ENCODE data around the gene SSR3. TPM values are rescaled to one million over a fixed set of nuclear protein-coding genes. Genes with fewer than 3 reads are reported as not detected.

Gene SSR3
- total and polyA plus RNA-seq, 2 of the 13 experiments (the other 11 are each of a cell fraction or from before 2014, with no cell fraction given): 229 to 325 TPM

- Histone ChIP-seq H3K27ac (ENCODE audit: extremely low read length, insufficient read depth, low read length) (no peak overlapping the region), H3K9me3 (ENCODE audit: low read length) (no peaks in the 10 kb centered on the region), H3K4me2 (ENCODE audit: low read depth, low read length) (no peak overlapping the region), H3K27me3 (ENCODE audit: control insufficient read depth in 1 of 2, insufficient read depth in 2 of 2, low read length in 2 of 2) (no peaks in the 10 kb centered on the region), H3K36me3 (replicated peaks in 1 of 2; ENCODE audit: control insufficient read depth in 1 of 2, insufficient read depth in 2 of 2, low read length in 2 of 2) (peaks cover 13 to 72% of the 10 kb centered on the region in 2 experiments), H4K20me1 (ENCODE audit: insufficient read depth, low read length) (peaks cover 5% of the 10 kb centered on the region; the same call in 1 of the 2 replicates), H3K79me2 (ENCODE audit: insufficient read depth, low read length) (peaks cover 29% of the 10 kb centered on the region), H3K4me3 (replicated peaks in 1 of 3; ENCODE audit: insufficient read depth in 1 of 3, low read depth in 2 of 3, low read length in 3 of 3) (no peak overlapping the region), H2AFZ (ENCODE audit: low read length) (no peak overlapping the region), H3K4me1 (ENCODE audit: insufficient read depth, low read length) (peaks cover 37% of the 10 kb centered on the region), H3K9ac (ENCODE audit: insufficient read depth, low read depth, low read length) (no peak overlapping the region)
- 100% methylated on average over 2 of the region's 2 CpGs for WGBS (ENCODE audit: low lambda C conversion rate)
- no TSS peak for BruUV-seq (replicated peaks)
- ATAC-seq (no peak), FAIRE-seq (no peak), DNase-seq (ENCODE audit: low spot score) (no peak)
- ChIA-PET CTCF (ENCODE audit: low intra/inter-chr PET ratio, low total read pairs) (no interaction called here), POLR2A (interaction anchor here (1.6 kb wide), 1 partner anchor 11 kb away, joined by 5 read pairs; the partner anchor contains the start of gene SSR3)
- intact Hi-C loops (cut with micrococcal nuclease; ENCODE audit: unreplicated experiment) (no loop called here), in situ Hi-C loops (cut with HindIII; ENCODE audit: extremely low pct_ligation_motif_present, low pct_unique_long_range_greater_than_20kb) (loop anchor here (10.0 kb wide), 1 partner anchor 592 kb away; no protein-coding TSS in a partner anchor)
- no peak for TF ChIP-seq PATZ1 (CRISPR knock-in tag; IDR thresholded peaks at IDR 0.05)
- TF ChIP-seq HIVEP1 (CRISPR knock-in tag; IDR thresholded peaks at IDR 0.05): no peak
- no peak for TF ChIP-seq GZF1 (CRISPR knock-in tag; IDR thresholded peaks at IDR 0.05)
- TF ChIP-seq SRF (IDR thresholded peaks at IDR 0.05; ENCODE audit: low read depth, low read length): no peak
- no peak for TF ChIP-seq FOXJ3 (CRISPR knock-in tag; IDR thresholded peaks at IDR 0.05; ENCODE audit: borderline replicate concordance)
- no peak for TF ChIP-seq FIP1L1 (IDR thresholded peaks at IDR 0.05; ENCODE audit: borderline replicate concordance, insufficient read depth, low read depth, low read length)
- no peak for TF ChIP-seq RFX5 (IDR thresholded peaks at IDR 0.05; ENCODE audit: low read depth, low read length)
- TF ChIP-seq RFX3 (CRISPR knock-in tag; IDR thresholded peaks at IDR 0.05): no peak
- no peak for TF ChIP-seq ARID5B (CRISPR knock-in tag; IDR thresholded peaks at IDR 0.05)
These were observed 11.8 kb downstream of the SSR3 start for GRCh38 chr3:156543043-156543555.
